SK-N-SH treated with all-trans-retinoic acid at 6 μM for 48 hours (cell line): ENCODE results near the gene OSBPL3.

Source experiments
- ATAC-seq: fragments of 200-7000 bp; cut with Tn5 transposase; 3 replicates; pipeline ENCODE4 v1.9.1; 2020; ENCODE audit warnings: mild to moderate bottlenecking, moderate library complexity
- BACH2 ChIP-seq: fragments of 250-450 bp; sonication (Bioruptor Pico); IDR thresholded peaks from 2 replicates; pipeline ENCODE4 v1.9.0; 2021; ENCODE audit warnings: mild to moderate bottlenecking, borderline replicate concordance
- CREB5 ChIP-seq: fragments of 250-450 bp; sonication (Bioruptor Pico); IDR thresholded peaks from 2 replicates; pipeline ENCODE4 v1.5.1; 2020; ENCODE audit warnings: low read depth, mild to moderate bottlenecking, moderate library complexity
- CSDC2 ChIP-seq: fragments of 250-450 bp; sonication (Bioruptor Pico); IDR thresholded peaks from 2 replicates; pipeline ENCODE4 v1.5.0; 2020; ENCODE audit warnings: mild to moderate bottlenecking, moderate library complexity
- CSRNP3 ChIP-seq: fragments of 250-450 bp; sonication (Bioruptor Pico); IDR thresholded peaks from 2 replicates; pipeline ENCODE4 v1.5.1; 2021; ENCODE audit warnings: mild to moderate bottlenecking, moderate library complexity
- ESRRG ChIP-seq: fragments of 250-450 bp; sonication (Bioruptor Pico); IDR thresholded peaks from 2 replicates; pipeline ENCODE4 v1.6.1; 2021; ENCODE audit warnings: mild to moderate bottlenecking
- GLIS3 ChIP-seq: fragments of 250-450 bp; sonication (Bioruptor Pico); IDR thresholded peaks from 2 replicates; pipeline ENCODE4 v1.5.0; 2020; ENCODE audit warnings: mild to moderate bottlenecking, moderate library complexity
- ISL1 ChIP-seq: fragments of 250-450 bp; sonication (Bioruptor Pico); IDR thresholded peaks from 2 replicates; pipeline ENCODE4 v2.1.2; 2022; ENCODE audit warnings: mild to moderate bottlenecking, moderate library complexity
- OSR1 ChIP-seq: fragments of 250-450 bp; sonication (Bioruptor Pico); IDR thresholded peaks from 2 replicates; pipeline ENCODE4 v1.8.0; 2022; ENCODE audit warnings: moderate library complexity, mild to moderate bottlenecking, inconsistent platforms
- PATZ1 ChIP-seq: fragments of 250-450 bp; sonication (Bioruptor Pico); IDR thresholded peaks from 2 replicates; pipeline ENCODE4 v1.8.0; 2020; ENCODE audit warnings: mild to moderate bottlenecking, moderate library complexity, borderline replicate concordance
- POU6F1 ChIP-seq: fragments of 250-450 bp; sonication (Bioruptor Pico); IDR thresholded peaks from 2 replicates; pipeline ENCODE4 v1.8.0; 2021; ENCODE audit warnings: low read depth, mild to moderate bottlenecking, moderate library complexity, borderline replicate concordance
- PPARA ChIP-seq: fragments of 250-450 bp; sonication (Bioruptor Pico); IDR thresholded peaks from 2 replicates; pipeline ENCODE4 v1.5.0; 2020; ENCODE audit warnings: mild to moderate bottlenecking, borderline replicate concordance
- RARB ChIP-seq: fragments of 250-450 bp; sonication (Bioruptor Pico); IDR thresholded peaks from 2 replicates; pipeline ENCODE4 v1.8.0; 2021; ENCODE audit warnings: mild to moderate bottlenecking, moderate library complexity
- SNAI2 ChIP-seq: fragments of 250-450 bp; sonication (Bioruptor Pico); IDR thresholded peaks from 2 replicates; pipeline ENCODE4 v1.5.0; 2020; ENCODE audit warnings: mild to moderate bottlenecking, moderate library complexity
- TCF4 ChIP-seq: fragments of 250-450 bp; sonication (Bioruptor Pico); IDR thresholded peaks from 2 replicates; pipeline ENCODE4 v1.8.0; 2021; ENCODE audit warnings: mild to moderate bottlenecking, moderate library complexity, borderline replicate concordance
- TOX ChIP-seq: fragments of 250-450 bp; sonication (Bioruptor Pico); IDR thresholded peaks from 2 replicates; pipeline ENCODE4 v1.8.0; 2021; ENCODE audit warnings: mild to moderate bottlenecking, moderate library complexity, borderline replicate concordance
- TSHZ2 ChIP-seq: fragments of 250-450 bp; sonication (Bioruptor Pico); IDR thresholded peaks from 2 replicates; pipeline ENCODE4 v1.5.0; 2020; ENCODE audit warnings: mild to moderate bottlenecking, moderate library complexity
- ZC3H10 ChIP-seq: fragments of 250-450 bp; sonication (Bioruptor Pico); IDR thresholded peaks from 2 replicates; pipeline ENCODE4 v1.5.1; 2021; ENCODE audit warnings: mild to moderate bottlenecking, moderate library complexity
- ZFP3 ChIP-seq: fragments of 250-450 bp; sonication (Bioruptor Pico); IDR thresholded peaks from 2 replicates; pipeline ENCODE4 v1.5.0; 2020; ENCODE audit warnings: mild to moderate bottlenecking, moderate library complexity
- ZFP30 ChIP-seq: fragments of 450-650 bp; formaldehyde crosslinking; IDR thresholded peaks from 2 replicates; pipeline ENCODE4 v1.5.0; 2022; ENCODE audit warnings: mild to moderate bottlenecking, moderate library complexity
- ZNF565 ChIP-seq: fragments of 450-650 bp; formaldehyde crosslinking; conservative IDR thresholded peaks from 2 replicates; pipeline ENCODE4 v1.5.0; 2020; ENCODE audit warnings: low read depth, mild to moderate bottlenecking, moderate library complexity
- ZNF70 ChIP-seq: fragments of 450-650 bp; formaldehyde crosslinking; IDR thresholded peaks from 2 replicates; pipeline ENCODE4 v1.5.0; 2020; ENCODE audit warnings: mild to moderate bottlenecking, moderate library complexity

OSBPL3 gene

GRCh38 chr7:24995466-24995865, 15.5 kb upstream of the OSBPL3 start (continued):
- TF ChIP-seq CSDC2: no peak

GRCh38 chr7:24992314-24992713, 12.3 kb upstream of the OSBPL3 start:
- no peak for ATAC-seq
- TF ChIP-seq GLIS3 (CRISPR knock-in tag) (no peak), ESRRG (CRISPR knock-in tag) (no peak), OSR1 (CRISPR knock-in tag) (no peak), CSDC2 (no peak), POU6F1 (no peak), ZNF70 (CRISPR knock-in tag) (no peak), PATZ1 (no peak), ISL1 (no peak), ZFP30 (CRISPR knock-in tag) (no peak), TSHZ2 (CRISPR knock-in tag) (no peak), ZC3H10 (CRISPR knock-in tag) (no peak), ZFP3 (no peak), TOX (CRISPR knock-in tag) (no peak), CREB5 (CRISPR knock-in tag) (no peak), CSRNP3 (CRISPR knock-in tag) (no peak), BACH2 (no peak), PPARA (CRISPR knock-in tag) (no peak)

GRCh38 chr7:24991353-24991752, 11.4 kb upstream of the OSBPL3 start:
- no peak for ATAC-seq
- no peak for TF ChIP-seq ZNF565
- no peak for TF ChIP-seq TCF4 (CRISPR knock-in tag)
- TF ChIP-seq OSR1 (CRISPR knock-in tag): no peak
- TF ChIP-seq POU6F1: no peak
- no peak for TF ChIP-seq ESRRG (CRISPR knock-in tag)
- no peak for TF ChIP-seq CREB5 (CRISPR knock-in tag)
- no peak for TF ChIP-seq ISL1
- TF ChIP-seq ZFP30 (CRISPR knock-in tag): no peak
- TF ChIP-seq TOX (CRISPR knock-in tag): no peak
- no peak for TF ChIP-seq ZFP3
- no peak for TF ChIP-seq CSDC2
- no peak for TF ChIP-seq BACH2
- TF ChIP-seq RARB (CRISPR knock-in tag): no peak
- TF ChIP-seq PPARA (CRISPR knock-in tag): no peak
- no peak for TF ChIP-seq CSRNP3 (CRISPR knock-in tag)
- no peak for TF ChIP-seq SNAI2 (CRISPR knock-in tag)
